Measurements from ENCODE around the gene MAD1L1. TPM values are rescaled to one million over a fixed set of nuclear protein-coding genes. Genes with fewer than 3 reads are reported as not detected.
A peak's percentile ranks its signal among the peaks of the same experiment; 100 is the strongest.

MAD1L1 gene
- total RNA-seq, 2 donors from 2014 or later = 39.5 to 79.4 TPM

DNA sequence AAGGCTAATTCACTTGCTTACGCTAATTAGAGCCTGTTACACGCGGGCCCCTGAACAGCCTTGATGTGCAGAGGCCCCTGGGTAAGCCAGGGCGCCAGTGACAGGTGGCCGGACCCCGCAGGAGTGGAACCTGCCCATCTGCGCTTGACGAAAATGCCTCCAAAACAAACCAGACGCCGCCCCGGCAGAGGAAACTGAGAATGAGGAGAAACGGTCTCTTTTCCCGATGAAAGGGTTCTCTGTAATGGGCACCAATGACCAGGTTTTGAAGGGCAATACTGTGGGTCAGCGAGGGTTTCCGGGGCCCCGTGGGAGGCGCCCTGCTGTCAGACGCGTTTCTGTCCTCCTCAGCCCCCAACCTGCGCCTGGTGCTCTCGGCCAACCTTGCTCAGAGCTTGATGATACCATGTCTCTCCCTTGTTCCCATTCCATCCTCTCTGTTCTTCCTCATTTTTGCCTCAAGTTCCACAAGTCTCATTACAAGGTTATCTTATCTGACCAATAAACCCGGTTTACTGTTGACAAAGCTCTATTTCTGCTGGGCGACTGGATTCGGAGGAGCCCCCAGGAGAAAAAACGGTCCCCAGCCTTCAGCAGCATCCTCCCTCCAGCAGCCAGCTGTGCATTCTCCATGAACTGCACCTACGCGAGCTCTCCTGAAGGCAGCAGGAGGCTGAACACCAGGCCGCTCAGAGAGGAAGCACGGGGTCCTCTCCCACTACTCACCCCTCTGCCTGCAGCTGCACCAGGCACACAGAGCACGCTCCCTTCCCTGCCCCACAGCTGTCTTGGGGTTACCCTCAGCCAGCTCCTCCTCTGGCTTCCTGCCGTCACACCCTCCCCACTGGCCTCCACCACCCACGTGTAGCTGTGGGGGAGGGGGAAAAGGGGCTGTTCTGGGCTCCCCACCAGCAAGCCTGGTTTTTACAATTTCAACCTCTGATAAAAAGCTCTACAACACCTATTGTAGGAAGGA lies 202.0 kb downstream of the MAD1L1 start:
- Mint-ChIP-seq H3K27ac (no peak overlapping the region), H3K9me3 (peaks cover 8% of the 10 kb centered on the region), H3K27me3 (peaks cover 0 to 28% of the 10 kb centered on the region in 2 donors), H3K4me3 (peak overlapping the region; percentile 65), H3K4me1 (ENCODE audit: low read depth in 2 of 2) (peaks cover 22 to 35% of the 10 kb centered on the region in 2 donors), H3K36me3 (peaks cover 34% of the 10 kb centered on the region)
- DNase-seq (ENCODE audit: low spot score) (peak; percentile 60), ATAC-seq (peak; percentile 78 to 82)

GRCh38 chr7:2029936-2030335 lies 202.8 kb downstream of the MAD1L1 start:
- ATAC-seq (no peak), DNase-seq (ENCODE audit: low spot score) (peak; percentile 12)
- H3K4me1 Mint-ChIP-seq (ENCODE audit: low read depth in 2 of 2) = peaks cover 22 to 35% of the 10 kb centered on the region in 2 donors
- peaks cover 40% of the 10 kb centered on the region for H3K36me3 Mint-ChIP-seq
- peak overlapping the region; percentile 26 for H3K4me3 Mint-ChIP-seq
- peaks cover 0 to 27% of the 10 kb centered on the region in 2 donors for H3K27me3 Mint-ChIP-seq
- H3K9me3 Mint-ChIP-seq = peaks cover 14% of the 10 kb centered on the region
- no peak overlapping the region for H3K27ac Mint-ChIP-seq

DNA sequence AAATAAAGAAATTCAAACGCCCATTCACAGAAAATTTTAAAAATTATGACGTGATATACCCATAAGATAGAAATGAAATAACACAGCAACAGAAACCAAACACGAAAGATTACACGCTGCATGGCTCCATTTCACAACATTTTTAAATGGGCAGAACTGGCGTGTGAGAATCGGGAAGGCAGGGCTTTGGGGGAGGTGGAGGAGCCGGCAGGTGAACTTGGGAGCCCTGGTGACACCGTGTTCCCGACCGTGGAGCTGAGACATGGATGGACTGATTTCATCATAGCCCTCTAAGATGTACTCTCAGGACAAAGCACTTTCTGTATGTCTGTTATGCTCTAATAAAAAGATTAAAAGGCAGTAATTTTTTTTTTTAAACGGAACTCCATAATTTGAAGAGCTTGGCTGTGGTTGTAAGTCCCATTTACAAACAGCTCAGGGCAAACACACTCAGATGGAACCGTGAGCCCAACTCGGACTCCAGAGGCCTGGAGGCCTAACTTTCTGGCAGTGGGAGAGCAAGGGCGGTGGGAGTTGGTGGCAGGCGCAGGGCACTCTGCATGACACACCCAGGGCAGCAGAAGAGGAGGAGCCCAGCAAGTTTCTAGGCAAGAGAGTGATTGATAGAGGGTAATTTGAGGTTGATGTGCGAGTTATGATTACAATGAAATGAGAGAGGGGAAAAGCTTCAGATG lies 203.4 kb downstream of the MAD1L1 start:
- ATAC-seq (no peak), DNase-seq (ENCODE audit: low spot score) (peak; percentile 45)
- H3K4me1 Mint-ChIP-seq (ENCODE audit: low read depth in 2 of 2) = peaks cover 25 to 30% of the 10 kb centered on the region in 2 donors
- H3K36me3 Mint-ChIP-seq = peaks cover 46% of the 10 kb centered on the region
- H3K27ac Mint-ChIP-seq = no peak overlapping the region
- H3K9me3 Mint-ChIP-seq = peaks cover 14% of the 10 kb centered on the region
- H3K4me3 Mint-ChIP-seq = peak overlapping the region; percentile 26
- peaks cover 0 to 21% of the 10 kb centered on the region in 2 donors for H3K27me3 Mint-ChIP-seq

- Mint-ChIP-seq H3K27ac (no peak overlapping the region), H3K4me3 (no peak overlapping the region), H3K36me3 (peaks cover 51% of the 10 kb centered on the region), H3K9me3 (peaks cover 14% of the 10 kb centered on the region), H3K27me3 (peaks cover 0 to 21% of the 10 kb centered on the region in 2 donors), H3K4me1 (ENCODE audit: low read depth in 2 of 2) (peaks cover 29 to 33% of the 10 kb centered on the region in 2 donors)
- no peak for ATAC-seq
- peak; percentile 16 for DNase-seq (ENCODE audit: low spot score)
Measured at GRCh38 chr7:2028733-2029132, 204.0 kb downstream of the MAD1L1 start.

DNA sequence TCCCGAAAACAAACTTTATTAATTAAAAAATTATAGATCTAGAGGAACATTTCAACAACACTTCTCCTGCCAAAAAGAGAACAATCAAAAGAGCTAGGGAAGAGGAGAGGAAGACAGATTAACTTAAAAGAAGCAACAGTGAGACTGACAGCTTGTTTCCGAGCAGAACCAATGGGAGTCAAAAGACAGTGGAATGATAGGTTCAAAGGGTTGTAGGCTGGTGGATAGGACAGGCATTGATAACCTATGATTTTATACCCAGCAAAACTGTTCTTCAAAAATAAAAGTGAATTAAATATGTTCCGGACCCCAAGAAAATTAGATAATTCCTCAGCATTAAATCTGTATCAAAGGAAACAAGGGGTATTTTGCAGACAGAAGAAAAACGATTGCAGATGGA lies 207.6 kb downstream of the MAD1L1 start:
- H3K36me3 Mint-ChIP-seq = peaks cover 51% of the 10 kb centered on the region
- DNase-seq (ENCODE audit: low spot score) (no peak), ATAC-seq (no peak)
- H3K27ac Mint-ChIP-seq = no peak overlapping the region
- peaks cover 24% of the 10 kb centered on the region in 2 donors for H3K4me1 Mint-ChIP-seq (ENCODE audit: low read depth in 2 of 2)
- H3K4me3 Mint-ChIP-seq = no peak overlapping the region
- H3K9me3 Mint-ChIP-seq = peaks cover 14% of the 10 kb centered on the region
- peaks cover 0 to 17% of the 10 kb centered on the region in 2 donors for H3K27me3 Mint-ChIP-seq

GRCh38 chr7:2024567-2024918 lies 208.2 kb downstream of the MAD1L1 start:
- H3K36me3 Mint-ChIP-seq = peaks cover 48% of the 10 kb centered on the region
- no peak for ATAC-seq
- H3K4me3 Mint-ChIP-seq = no peak overlapping the region
- no peak for DNase-seq (ENCODE audit: low spot score)
- peaks cover 0 to 14% of the 10 kb centered on the region in 2 donors for H3K27me3 Mint-ChIP-seq
- peaks cover 14% of the 10 kb centered on the region for H3K9me3 Mint-ChIP-seq
- H3K27ac Mint-ChIP-seq = no peak overlapping the region
- H3K4me1 Mint-ChIP-seq (ENCODE audit: low read depth in 2 of 2) = peaks cover 28% of the 10 kb centered on the region in 2 donors

- Mint-ChIP-seq H3K27me3 (peaks cover 0 to 10% of the 10 kb centered on the region in 2 donors), H3K4me3 (no peak overlapping the region), H3K9me3 (peaks cover 14% of the 10 kb centered on the region), H3K4me1 (ENCODE audit: low read depth in 2 of 2) (peaks cover 26 to 27% of the 10 kb centered on the region in 2 donors), H3K36me3 (peaks cover 43% of the 10 kb centered on the region), H3K27ac (no peak overlapping the region)
- DNase-seq (ENCODE audit: low spot score) (no peak), ATAC-seq (no peak)
Measured at GRCh38 chr7:2023877-2024566, 208.7 kb downstream of the MAD1L1 start.

DNA sequence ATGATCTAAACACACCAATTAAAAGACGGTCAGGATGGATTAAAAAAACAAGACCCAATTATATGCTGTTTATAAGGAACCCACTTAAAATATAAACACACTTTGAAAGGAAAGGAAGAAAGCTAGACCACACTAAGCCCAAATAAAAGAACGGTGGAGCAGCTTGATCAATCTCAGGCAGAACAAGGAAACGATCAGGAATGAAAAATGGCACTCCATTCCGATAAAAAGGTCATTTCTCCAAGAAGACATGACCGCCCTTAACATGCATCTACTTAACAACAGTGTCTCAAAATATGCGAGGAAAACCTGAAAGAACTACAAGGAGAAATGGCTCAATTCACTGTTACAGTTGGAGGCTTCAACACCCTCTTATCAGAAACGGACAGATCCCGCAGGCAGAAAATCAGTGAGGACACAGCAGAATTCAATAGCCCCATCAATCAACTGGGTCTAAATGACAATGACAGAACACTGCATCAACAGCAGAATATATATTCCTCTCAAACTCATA lies 210.0 kb downstream of the MAD1L1 start:
- peaks cover 33% of the 10 kb centered on the region for H3K36me3 Mint-ChIP-seq
- no peak overlapping the region for H3K4me3 Mint-ChIP-seq
- DNase-seq (ENCODE audit: low spot score) = no peak
- H3K27me3 Mint-ChIP-seq = peaks cover 0 to 7% of the 10 kb centered on the region in 2 donors
- no peak overlapping the region for H3K27ac Mint-ChIP-seq
- peaks cover 9% of the 10 kb centered on the region for H3K9me3 Mint-ChIP-seq
- ATAC-seq = no peak
- peaks cover 31 to 32% of the 10 kb centered on the region in 2 donors for H3K4me1 Mint-ChIP-seq (ENCODE audit: low read depth in 2 of 2)

- H3K9me3 Mint-ChIP-seq = peaks cover 7% of the 10 kb centered on the region
- ATAC-seq = no peak
- DNase-seq (ENCODE audit: low spot score) = peak; percentile 42
Measured at GRCh38 chr7:2022021-2022409, 210.7 kb downstream of the MAD1L1 start.

GRCh38 chr7:2019711-2020511 lies 212.8 kb downstream of the MAD1L1 start:
- H3K4me1 Mint-ChIP-seq (ENCODE audit: low read depth in 2 of 2) = peaks cover 32 to 38% of the 10 kb centered on the region in 2 donors
- peak; percentile 87 to 90 for ATAC-seq
- no peaks in the 10 kb centered on the region for H3K9me3 Mint-ChIP-seq
- H3K4me3 Mint-ChIP-seq = peak overlapping the region; percentile 77
- H3K27ac Mint-ChIP-seq = peak overlapping the region; percentile 71 to 74
- H3K36me3 Mint-ChIP-seq = peaks cover 10% of the 10 kb centered on the region
- DNase-seq (ENCODE audit: low spot score) = peak; percentile 70
- H3K27me3 Mint-ChIP-seq = peaks cover 0 to 7% of the 10 kb centered on the region in 2 donors

More at GRCh38 chr7:2022021-2022409, 210.7 kb downstream of the MAD1L1 start:
- Mint-ChIP-seq H3K27ac (no peak overlapping the region), H3K27me3 (peaks cover 0 to 7% of the 10 kb centered on the region in 2 donors), H3K4me1 (ENCODE audit: low read depth in 2 of 2) (peaks cover 32 to 38% of the 10 kb centered on the region in 2 donors), H3K4me3 (no peak overlapping the region), H3K36me3 (peaks cover 25% of the 10 kb centered on the region)

DNA sequence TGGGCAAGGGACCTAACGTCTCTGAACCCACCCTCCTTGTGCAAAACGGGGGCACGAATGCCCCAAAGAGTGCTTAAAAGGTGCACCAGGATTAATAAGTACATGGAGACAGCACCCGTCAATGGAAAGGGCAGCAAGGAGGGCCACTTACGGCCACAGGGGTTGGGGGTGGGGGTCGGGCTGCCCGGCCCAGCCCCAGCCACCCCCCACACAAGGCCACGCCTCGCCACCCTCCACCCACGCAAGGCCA lies 213.4 kb downstream of the MAD1L1 start:
- H3K27me3 Mint-ChIP-seq = peaks cover 0 to 7% of the 10 kb centered on the region in 2 donors
- peak overlapping the region; percentile 77 for H3K4me3 Mint-ChIP-seq
- H3K9me3 Mint-ChIP-seq = no peaks in the 10 kb centered on the region
- DNase-seq (ENCODE audit: low spot score) (no peak), ATAC-seq (no peak)
- H3K27ac Mint-ChIP-seq = peak overlapping the region; percentile 71 to 74
- peaks cover 29 to 38% of the 10 kb centered on the region in 2 donors for H3K4me1 Mint-ChIP-seq (ENCODE audit: low read depth in 2 of 2)
- peaks cover 5% of the 10 kb centered on the region for H3K36me3 Mint-ChIP-seq

- Mint-ChIP-seq H3K4me1 (ENCODE audit: low read depth in 2 of 2) (peaks cover 25 to 35% of the 10 kb centered on the region in 2 donors), H3K27ac (peak overlapping the region; percentile 43 to 51), H3K4me3 (peak overlapping the region; percentile 1), H3K36me3 (no peaks in the 10 kb centered on the region), H3K27me3 (peaks cover 0 to 7% of the 10 kb centered on the region in 2 donors), H3K9me3 (no peaks in the 10 kb centered on the region)
- peak; percentile 54 for DNase-seq (ENCODE audit: low spot score)
- ATAC-seq = no peak
Measured at GRCh38 chr7:2018569-2019460, 213.9 kb downstream of the MAD1L1 start.
